Measurements from ENCODE around the gene LAMC3. TPM values are rescaled to one million over a fixed set of nuclear protein-coding genes. Genes with fewer than 3 reads are reported as not detected.

LAMC3 gene
- total RNA-seq, 1 experiment from 2014 or later: 0.28 TPM

DNA sequence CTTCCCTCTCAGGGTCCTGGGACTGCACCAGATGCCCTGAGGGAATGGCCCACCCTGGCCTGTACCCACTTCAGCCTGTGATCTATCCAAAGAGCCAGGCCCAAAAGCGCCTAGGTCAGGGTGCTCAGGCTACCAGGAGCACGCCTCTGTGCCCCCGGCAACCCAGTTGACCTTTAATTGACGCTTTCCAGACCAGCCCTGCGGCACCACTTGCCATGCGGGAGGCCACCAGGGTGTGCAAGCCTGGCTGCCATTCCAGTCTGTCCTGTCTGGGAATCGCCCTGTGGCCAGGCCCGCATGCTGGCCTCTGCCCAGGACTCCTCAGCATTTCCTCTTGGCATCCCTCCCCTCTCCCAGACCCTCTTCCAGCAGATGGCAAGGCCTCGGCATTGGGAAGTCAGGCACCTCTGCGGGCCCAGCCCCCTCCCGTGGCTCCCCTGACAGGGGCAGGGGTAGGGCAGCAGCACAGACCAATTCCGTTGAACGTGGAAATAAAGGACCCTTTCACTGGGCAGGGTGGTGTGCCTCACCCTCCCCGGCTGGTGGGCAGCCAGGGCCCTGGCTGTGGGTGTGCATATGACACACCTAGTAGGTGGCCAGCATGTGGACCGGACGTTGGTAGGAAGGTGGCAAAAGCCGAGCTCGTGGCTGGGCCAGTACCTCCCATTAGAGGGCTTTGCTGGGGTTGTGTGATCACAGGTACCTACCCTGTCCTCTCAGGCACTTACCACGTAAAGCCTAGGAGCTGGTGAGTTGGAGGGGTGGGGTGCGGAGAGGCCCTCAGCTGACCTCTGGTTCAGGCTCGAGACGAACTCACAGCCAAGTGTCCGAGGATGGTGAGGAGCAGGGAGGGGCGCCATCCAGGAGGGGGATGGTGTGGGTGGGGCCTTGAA is 83.8 kb downstream of the LAMC3 start:
- no peaks in the 10 kb centered on the region for H3K36me3 ChIP-seq (ENCODE audit: insufficient read depth, low read length, poor library complexity, severe bottlenecking)
- CTCF ChIA-PET: no interaction called here
- no peak overlapping the region for H3K4me3 ChIP-seq (ENCODE audit: low read depth, low read length, poor library complexity, severe bottlenecking)
- no peak for DNase-seq (ENCODE audit: low spot score)
- intact Hi-C loops (cut with micrococcal nuclease; ENCODE audit: unreplicated experiment): no loop called here
- no peaks in the 10 kb centered on the region for H3K9me3 ChIP-seq (ENCODE audit: low read depth, low read length, poor library complexity, severe bottlenecking)
- TF ChIP-seq, protein P1, sequence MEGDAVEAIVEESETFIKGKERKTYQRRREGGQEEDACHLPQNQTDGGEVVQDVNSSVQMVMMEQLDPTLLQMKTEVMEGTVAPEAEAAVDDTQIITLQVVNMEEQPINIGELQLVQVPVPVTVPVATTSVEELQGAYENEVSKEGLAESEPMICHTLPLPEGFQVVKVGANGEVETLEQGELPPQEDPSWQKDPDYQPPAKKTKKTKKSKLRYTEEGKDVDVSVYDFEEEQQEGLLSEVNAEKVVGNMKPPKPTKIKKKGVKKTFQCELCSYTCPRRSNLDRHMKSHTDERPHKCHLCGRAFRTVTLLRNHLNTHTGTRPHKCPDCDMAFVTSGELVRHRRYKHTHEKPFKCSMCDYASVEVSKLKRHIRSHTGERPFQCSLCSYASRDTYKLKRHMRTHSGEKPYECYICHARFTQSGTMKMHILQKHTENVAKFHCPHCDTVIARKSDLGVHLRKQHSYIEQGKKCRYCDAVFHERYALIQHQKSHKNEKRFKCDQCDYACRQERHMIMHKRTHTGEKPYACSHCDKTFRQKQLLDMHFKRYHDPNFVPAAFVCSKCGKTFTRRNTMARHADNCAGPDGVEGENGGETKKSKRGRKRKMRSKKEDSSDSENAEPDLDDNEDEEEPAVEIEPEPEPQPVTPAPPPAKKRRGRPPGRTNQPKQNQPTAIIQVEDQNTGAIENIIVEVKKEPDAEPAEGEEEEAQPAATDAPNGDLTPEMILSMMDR (conservative IDR thresholded peaks at IDR 0.05; ENCODE audit: low read depth, low read length): no peak
- TF ChIP-seq EZH2 (IDR thresholded peaks at IDR 0.05; ENCODE audit: borderline replicate concordance, low read depth, low read length, poor library complexity, severe bottlenecking): no peak
- H3K27me3 ChIP-seq (replicated peaks; ENCODE audit: insufficient read depth, low read depth, low read length, poor library complexity): peaks cover 7% of the 10 kb centered on the region
- H3K27ac ChIP-seq (ENCODE audit: low read depth, low read length, poor library complexity, severe bottlenecking): no peak overlapping the region
- no peaks in the 10 kb centered on the region for H3K4me1 ChIP-seq (ENCODE audit: insufficient read depth, low read length, poor library complexity, severe bottlenecking)
- no TSS peak for BruUV-seq (replicated peaks)
- POLR2A ChIA-PET (ENCODE audit: low non-redundant PET): no interaction called here

DNA sequence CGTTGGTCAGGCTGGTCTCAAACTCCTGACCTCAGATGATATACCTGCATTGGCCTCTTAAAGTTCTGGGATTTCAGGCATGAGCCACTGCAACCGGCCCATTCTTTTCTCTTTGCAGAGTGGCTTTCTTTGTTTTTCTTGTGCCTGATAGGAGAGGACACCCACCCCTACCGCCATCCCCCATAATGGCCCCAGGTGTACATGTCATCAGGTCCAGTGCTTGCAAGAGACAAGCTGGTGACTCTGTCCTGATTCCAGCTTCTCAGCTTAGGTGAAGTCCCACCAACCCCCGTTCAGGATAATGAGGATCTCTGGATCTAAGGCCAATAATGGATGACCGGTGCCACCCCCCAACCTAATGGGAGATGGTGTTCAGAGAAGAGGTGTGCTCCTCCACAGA is 85.0 kb downstream of the LAMC3 start:
- H3K27me3 ChIP-seq (replicated peaks; ENCODE audit: insufficient read depth, low read depth, low read length, poor library complexity): peaks cover 7% of the 10 kb centered on the region
- CTCF ChIA-PET: interaction anchor here (0.6 kb wide), 1 partner anchor 84 kb away, joined by 8 read pairs; no protein-coding TSS in a partner anchor
- no peaks in the 10 kb centered on the region for H3K9me3 ChIP-seq (ENCODE audit: low read depth, low read length, poor library complexity, severe bottlenecking)
- no TSS peak for BruUV-seq (replicated peaks)
- no peaks in the 10 kb centered on the region for H3K36me3 ChIP-seq (ENCODE audit: insufficient read depth, low read length, poor library complexity, severe bottlenecking)
- H3K27ac ChIP-seq (ENCODE audit: low read depth, low read length, poor library complexity, severe bottlenecking): no peak overlapping the region
- intact Hi-C loops (cut with micrococcal nuclease; ENCODE audit: unreplicated experiment): no loop called here
- POLR2A ChIA-PET (ENCODE audit: low non-redundant PET): no interaction called here
- no peak overlapping the region for H3K4me3 ChIP-seq (ENCODE audit: low read depth, low read length, poor library complexity, severe bottlenecking)
- no peaks in the 10 kb centered on the region for H3K4me1 ChIP-seq (ENCODE audit: insufficient read depth, low read length, poor library complexity, severe bottlenecking)
- no peak for DNase-seq (ENCODE audit: low spot score)
- no peak for TF ChIP-seq EZH2 (IDR thresholded peaks at IDR 0.05; ENCODE audit: borderline replicate concordance, low read depth, low read length, poor library complexity, severe bottlenecking)
- TF ChIP-seq, protein P1 (conservative IDR thresholded peaks at IDR 0.05; ENCODE audit: low read depth, low read length): no peak

DNA sequence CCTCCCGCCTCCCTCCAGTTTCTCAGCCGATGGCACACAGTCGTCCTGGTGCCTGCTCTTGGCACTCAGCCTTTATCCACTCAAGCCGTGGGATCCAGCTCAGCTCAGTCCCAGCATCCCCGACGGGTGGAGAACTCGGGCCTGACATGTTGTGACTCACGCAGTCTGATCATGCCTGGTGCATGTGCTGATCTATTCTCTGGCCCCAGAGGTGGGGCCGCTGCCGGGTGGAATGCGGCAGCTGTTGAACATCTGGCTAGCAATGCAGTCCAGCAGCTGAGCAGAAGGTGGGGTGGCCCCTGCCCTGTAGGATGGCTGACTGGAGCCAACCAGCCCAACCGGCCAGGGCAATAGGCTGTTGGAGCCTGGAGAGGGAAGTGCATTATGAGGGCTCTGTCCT is 85.6 kb downstream of the LAMC3 start:
- ChIA-PET CTCF (no interaction called here), POLR2A (ENCODE audit: low non-redundant PET) (no interaction called here)
- intact Hi-C loops (cut with micrococcal nuclease; ENCODE audit: unreplicated experiment): loop anchor here (1.0 kb wide), 1 partner anchor 22 kb away; no protein-coding TSS in a partner anchor
- Histone ChIP-seq H3K9me3 (ENCODE audit: low read depth, low read length, poor library complexity, severe bottlenecking) (no peaks in the 10 kb centered on the region), H3K27ac (ENCODE audit: low read depth, low read length, poor library complexity, severe bottlenecking) (no peak overlapping the region), H3K36me3 (ENCODE audit: insufficient read depth, low read length, poor library complexity, severe bottlenecking) (no peaks in the 10 kb centered on the region), H3K4me3 (ENCODE audit: low read depth, low read length, poor library complexity, severe bottlenecking) (no peak overlapping the region), H3K27me3 (replicated peaks; ENCODE audit: insufficient read depth, low read depth, low read length, poor library complexity) (peaks cover 7% of the 10 kb centered on the region), H3K4me1 (ENCODE audit: insufficient read depth, low read length, poor library complexity, severe bottlenecking) (no peaks in the 10 kb centered on the region)
- TF ChIP-seq, protein P1 (conservative IDR thresholded peaks at IDR 0.05; ENCODE audit: low read depth, low read length): no peak
- TF ChIP-seq EZH2 (IDR thresholded peaks at IDR 0.05; ENCODE audit: borderline replicate concordance, low read depth, low read length, poor library complexity, severe bottlenecking): no peak
- DNase-seq (ENCODE audit: low spot score): no peak
- no TSS peak for BruUV-seq (replicated peaks)

Data from A673 (cell line).